NT2/D1 (cell line): ENCODE data around the gene ELAC1.

Source experiments
- SUZ12 ChIP-seq: IDR thresholded peaks from 2 replicates; pipeline ENCODE4 v1.6.1; 2011; ENCODE audit not compliant: insufficient read length, insufficient read depth; ENCODE audit errors: extremely low read depth
- YY1 ChIP-seq: IDR thresholded peaks from 2 replicates; pipeline ENCODE4 v1.6.1; 2011; ENCODE audit not compliant: insufficient read length, insufficient read depth

DNA sequence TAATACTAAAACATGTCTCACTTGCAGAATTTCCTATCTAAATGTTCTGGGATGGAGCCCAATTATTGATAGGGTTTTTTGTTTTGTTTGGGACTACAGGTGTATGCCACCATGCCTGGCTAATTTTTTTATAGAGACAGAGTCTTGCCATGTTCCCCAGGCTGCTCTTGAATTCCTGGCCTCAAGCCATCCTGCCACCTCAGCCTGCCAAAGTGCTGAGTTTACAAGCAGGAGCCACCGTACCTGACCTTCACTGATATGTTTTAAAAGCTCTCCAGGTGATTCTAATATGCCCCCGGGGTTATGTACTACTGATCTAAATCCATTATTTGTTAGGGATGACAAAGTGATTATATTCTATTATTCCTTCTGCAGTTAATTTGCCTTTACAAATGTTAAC, 2.2 kb downstream of the ELAC1 start:
- TF ChIP-seq SUZ12 (no peak), YY1 (no peak)
